ENCODE measurements around the gene OR4K13.

Gene OR4K13

GRCh38 chr14:20019257-20019865 lies 16.5 kb downstream of the OR4K13 start, which contains the start of gene OR4K14:
Gene OR4K14, minus strand, starts transcription at chr14:20019307. Its CDS starts 4,114 bp downstream, at chr14:20015193.
- ChIA-PET CTCF (no interaction called here), POLR2A (no interaction called here)
- H3K4me3 ChIP-seq (ENCODE audit: low read depth, low read length): no peak within 1 kb of the TSS
- no peak for DNase-seq (ENCODE audit: low read depth, low spot score)
- TF ChIP-seq CTCF (IDR thresholded peaks at IDR 0.05; ENCODE audit: insufficient read depth, low read length, missing control alignments): no peak

- POLR2A ChIA-PET: no interaction called here
- CTCF ChIA-PET: no interaction called here
- TF ChIP-seq CTCF (IDR thresholded peaks at IDR 0.05; ENCODE audit: insufficient read depth, low read length, missing control alignments): no peak
These were observed 27.7 kb downstream of the OR4K13 start for GRCh38 chr14:20008156-20008555.

GRCh38 chr14:20002319-20002718 lies 33.5 kb downstream of the OR4K13 start:
- ChIA-PET CTCF (no interaction called here), POLR2A (no interaction called here)
- TF ChIP-seq CTCF (IDR thresholded peaks at IDR 0.05; ENCODE audit: insufficient read depth, low read length, missing control alignments): no peak
- no peak for DNase-seq (ENCODE audit: low read depth, low spot score)
- no peak overlapping the region for H3K4me3 ChIP-seq (ENCODE audit: low read depth, low read length)

More at GRCh38 chr14:20008156-20008555, 27.7 kb downstream of the OR4K13 start:
- H3K4me3 ChIP-seq (ENCODE audit: low read depth, low read length): no peak overlapping the region
- no peak for DNase-seq (ENCODE audit: low read depth, low spot score)

- ChIA-PET POLR2A (no interaction called here), CTCF (no interaction called here)
- DNase-seq (ENCODE audit: low read depth, low spot score): no peak
- no peak for TF ChIP-seq CTCF (IDR thresholded peaks at IDR 0.05; ENCODE audit: insufficient read depth, low read length, missing control alignments)
- no peak within 1 kb of the TSS for H3K4me3 ChIP-seq (ENCODE audit: low read depth, low read length)
These were observed 34.0 kb downstream of the OR4K13 start, which contains the start of gene OR4Q2 for GRCh38 chr14:20001863-20002262. Gene OR4Q2, plus strand, starts transcription at chr14:20002163.

GRCh38 chr14:19993438-19993837 lies 42.4 kb downstream of the OR4K13 start:
- no peak overlapping the region for H3K4me3 ChIP-seq (ENCODE audit: low read depth, low read length)
- no peak for TF ChIP-seq CTCF (IDR thresholded peaks at IDR 0.05; ENCODE audit: insufficient read depth, low read length, missing control alignments)
- POLR2A ChIA-PET: no interaction called here
- CTCF ChIA-PET: no interaction called here
- no peak for DNase-seq (ENCODE audit: low read depth, low spot score)
